HG02973 (cell line): ENCODE results near the gene HTT-AS.
A peak's percentile ranks its signal among the peaks of the same experiment; 100 is the strongest.
"Not testable (repeated sequence)": the region's sequence is repeated elsewhere in the genome, so short reads cannot be mapped to it uniquely, and the experiment has no call there.

Experiments used
- ATAC-seq: cut with Tn5 transposase; IDR thresholded peaks from one replicate; pipeline ENCODE4 v1.9.1; 2021; ENCODE audit warnings: moderate library complexity; ENCODE audit not compliant: unreplicated experiment

HTT-AS gene

GRCh38 chr4:3054169-3054759 is 20.1 kb downstream of the HTT-AS start:
- no peak for ATAC-seq

GRCh38 chr4:3051141-3051897 is 23.0 kb downstream of the HTT-AS start:
- not testable (repeated sequence) for ATAC-seq

GRCh38 chr4:3047464-3048286 is 26.7 kb downstream of the HTT-AS start:
- peak; percentile 79 for ATAC-seq

DNA sequence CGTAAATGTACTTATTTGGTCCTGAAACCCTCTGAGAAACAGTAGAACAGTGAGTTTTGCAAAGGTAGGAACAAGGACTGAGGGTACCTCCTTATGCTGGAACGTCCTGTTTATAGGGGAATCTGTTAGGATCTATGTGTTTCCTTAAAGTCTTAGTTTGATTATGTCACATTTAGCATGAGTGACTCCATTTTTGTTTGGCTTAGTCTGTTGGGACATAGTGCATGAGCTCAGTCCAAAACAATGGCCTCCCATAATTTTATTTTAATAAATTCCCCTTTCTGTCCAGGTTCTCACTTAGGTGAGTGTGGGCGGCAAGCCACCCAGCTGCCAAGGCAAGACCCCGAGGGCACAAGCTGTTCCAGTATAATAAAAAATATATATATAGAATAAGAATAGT is 27.7 kb downstream of the HTT-AS start:
- ATAC-seq, result no peak

DNA sequence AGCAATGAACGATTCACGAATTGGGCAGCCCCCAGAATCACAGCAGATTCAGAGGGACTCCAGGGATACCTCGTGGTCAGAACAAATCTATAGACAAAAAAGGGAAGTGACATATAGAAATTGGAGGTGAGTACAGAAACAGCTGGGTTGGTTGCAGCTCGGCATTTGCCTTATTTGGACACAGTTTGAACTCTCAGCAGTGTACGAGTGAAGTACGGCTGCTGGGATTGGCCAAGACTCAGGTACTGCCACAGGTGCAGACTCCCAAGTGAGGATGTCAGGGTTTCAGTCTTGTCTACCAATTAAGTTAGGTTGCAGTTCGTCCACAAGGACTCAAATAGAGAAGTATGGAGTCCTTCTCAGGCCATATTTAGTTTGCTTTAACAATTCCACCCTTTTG is 28.2 kb downstream of the HTT-AS start:
- peak; percentile 28 for ATAC-seq

DNA sequence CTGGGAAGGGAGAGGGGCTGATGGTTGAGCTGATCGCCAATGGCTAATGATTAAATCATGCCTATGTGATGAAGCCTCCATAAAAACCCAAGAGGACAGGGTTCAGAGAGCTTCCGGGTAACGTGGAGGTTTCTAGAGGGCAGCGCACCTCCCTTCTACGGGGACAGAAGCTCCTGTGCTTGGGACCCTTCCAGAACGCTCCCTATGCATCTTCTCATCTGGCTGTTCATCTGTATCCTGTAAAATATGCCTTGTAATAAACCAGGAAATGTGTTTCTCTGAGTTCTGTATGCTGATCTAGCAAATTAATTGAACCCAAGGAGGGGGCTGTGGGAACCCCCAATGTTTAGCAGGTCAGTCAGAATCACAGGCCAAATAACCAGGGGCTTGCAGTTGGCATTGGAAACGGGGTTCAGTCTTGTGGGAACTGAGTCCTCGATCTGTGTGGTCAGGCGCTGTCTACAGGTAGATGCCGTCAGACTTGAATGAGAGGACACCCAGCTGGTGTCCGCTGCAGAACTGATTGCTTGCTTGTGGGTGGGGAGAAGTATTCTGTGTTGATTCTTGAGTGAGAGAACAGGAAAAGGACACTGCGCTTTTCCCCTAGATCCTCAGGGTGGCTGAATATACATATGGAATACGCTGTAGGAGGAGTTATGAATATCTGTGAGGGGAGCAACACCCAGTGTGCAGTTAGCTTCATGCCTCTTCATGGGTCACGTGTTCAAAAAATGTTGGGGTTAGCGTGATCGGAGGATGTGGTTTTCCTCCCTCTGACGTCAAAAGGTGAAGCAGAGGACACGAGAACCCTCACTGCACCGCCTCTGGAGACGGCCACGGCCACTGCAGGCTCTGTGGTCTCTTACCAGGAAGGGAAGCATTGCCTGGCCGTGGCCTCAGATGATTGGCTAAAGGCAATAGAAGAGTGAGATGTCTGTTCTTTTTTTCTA is 29.2 kb downstream of the HTT-AS start:
- no peak for ATAC-seq

GRCh38 chr4:3043282-3044020 is 30.9 kb downstream of the HTT-AS start:
- no peak for ATAC-seq

GRCh38 chr4:3042226-3042625 is 32.1 kb downstream of the HTT-AS start:
- no peak for ATAC-seq

DNA sequence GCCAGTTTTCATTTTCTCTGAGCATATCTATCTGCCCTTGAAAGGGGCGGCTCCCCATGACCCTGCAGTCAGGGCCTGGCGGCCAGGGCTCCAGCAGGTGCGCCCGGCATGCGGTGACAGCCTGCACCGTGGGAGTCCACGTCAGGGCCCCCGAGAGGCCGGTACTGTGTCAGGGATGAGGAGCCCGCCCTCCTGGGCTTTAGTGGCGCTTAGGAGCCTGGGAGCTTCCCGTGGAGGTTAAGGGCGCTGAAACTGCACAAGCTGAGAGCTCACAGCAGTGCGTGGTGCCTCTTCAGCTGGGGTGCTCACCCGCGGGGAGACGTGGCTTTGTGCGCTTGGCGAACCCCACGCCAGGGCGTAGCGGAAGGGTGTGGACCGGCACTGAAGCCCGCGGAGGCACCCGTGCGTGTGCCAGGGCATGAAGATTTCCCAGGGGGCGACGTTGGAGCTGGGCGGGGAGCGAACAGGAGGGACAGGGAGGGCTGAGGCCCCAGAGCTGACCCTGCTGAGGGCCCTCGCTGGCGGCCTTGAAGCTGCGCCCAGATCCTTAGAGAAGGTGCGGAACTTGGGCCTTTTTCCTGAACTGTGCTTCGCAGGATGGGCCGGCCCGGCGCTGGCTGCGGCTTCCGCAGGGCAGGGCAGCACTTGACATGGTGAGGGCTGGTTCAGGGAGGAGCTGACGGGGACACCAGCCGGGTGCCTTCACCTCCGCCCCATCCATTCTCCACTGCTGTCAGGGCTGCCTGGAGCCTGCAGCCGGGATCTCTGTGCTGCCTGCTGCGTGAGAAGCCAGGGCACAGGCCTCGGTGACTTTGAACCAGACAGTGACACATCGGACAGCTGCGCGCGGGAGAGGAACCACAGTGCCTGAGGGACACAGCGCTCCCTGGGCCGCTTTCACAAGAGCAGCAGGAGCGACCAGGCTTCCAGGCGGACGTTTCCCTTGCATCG is 32.9 kb downstream of the HTT-AS start:
- ATAC-seq, result no peak

- ATAC-seq, result peak; percentile 31
Observed at GRCh38 chr4:3040452-3041191, 33.7 kb downstream of the HTT-AS start.

- ATAC-seq, result no peak
Observed at GRCh38 chr4:3039706-3040366, 34.5 kb downstream of the HTT-AS start.

GRCh38 chr4:3037957-3038461 is 36.3 kb downstream of the HTT-AS start:
- ATAC-seq, result no peak

DNA sequence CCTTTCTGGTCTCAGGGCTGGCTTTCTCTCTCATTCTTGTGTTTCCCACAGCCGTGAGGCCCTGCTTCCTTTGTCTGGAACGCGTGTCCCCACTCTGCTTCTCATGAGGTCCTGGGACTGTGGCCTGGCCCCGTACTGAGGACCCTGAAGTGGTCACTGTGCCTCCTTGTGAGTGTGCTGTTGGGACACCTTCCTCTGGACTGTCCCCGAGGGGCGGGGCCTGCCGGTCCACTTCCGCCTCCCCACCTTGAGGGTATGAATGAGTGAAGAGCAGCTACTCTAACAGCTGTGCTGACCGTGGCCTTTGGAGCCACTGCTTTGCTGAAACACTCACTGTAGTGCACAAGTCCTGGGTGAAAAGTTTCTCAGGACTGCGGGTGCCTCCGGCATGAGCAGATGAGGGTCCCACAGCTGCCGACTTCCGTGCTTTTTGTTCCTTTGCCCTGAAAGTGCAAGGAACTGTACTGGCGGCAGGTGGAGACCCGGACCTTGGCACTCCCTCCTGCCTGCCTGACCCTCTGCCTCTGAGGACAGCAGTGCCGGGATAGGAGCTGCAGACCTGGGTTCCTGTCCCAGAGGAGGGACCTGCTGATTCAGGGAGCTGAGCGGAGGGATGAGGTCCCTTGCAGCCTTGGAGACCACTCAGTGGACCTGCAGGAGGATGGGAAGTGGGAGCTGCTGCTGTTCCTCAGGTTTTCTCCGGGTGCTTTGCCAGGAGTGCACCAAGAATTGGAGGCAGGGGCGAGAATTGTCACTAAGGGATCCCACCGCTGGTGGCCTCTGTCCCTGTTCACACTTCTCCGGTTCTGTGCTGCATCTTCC is 38.0 kb downstream of the HTT-AS start:
- ATAC-seq, result no peak

GRCh38 chr4:3035674-3036073 is 38.7 kb downstream of the HTT-AS start:
- no peak for ATAC-seq

- no peak for ATAC-seq
Observed at GRCh38 chr4:3035249-3035648, 39.1 kb downstream of the HTT-AS start.

GRCh38 chr4:3034231-3034630 is 40.1 kb downstream of the HTT-AS start:
- ATAC-seq, result no peak
